Kidney epithelial cell (primary cell): Measurements from ENCODE around the gene IQSEC1. TPM values are rescaled to one million over a fixed set of nuclear protein-coding genes. Genes with fewer than 3 reads are reported as not detected.

Experiments
- DNase-seq: peaks from one replicate; pipeline ENCODE4 v3.0.0-alpha.2; 2010; ENCODE audit warnings: low read depth
- H3K27me3 ChIP-seq: 2 replicates; pipeline ENCODE4 v1.6.0; 2011; ENCODE audit warnings: low read length; ENCODE audit not compliant: control insufficient read depth, insufficient read depth
- H3K36me3 ChIP-seq: 2 replicates; pipeline ENCODE4 v1.5.1; 2011; ENCODE audit warnings: low read length; ENCODE audit not compliant: control insufficient read depth, insufficient read depth
- H3K4me3 ChIP-seq: 2 replicates; pipeline ENCODE4 v1.5.1; 2011; ENCODE audit warnings: low read depth, mild to moderate bottlenecking, control low read depth, low read length
- CTCF ChIP-seq: IDR thresholded peaks from 2 replicates; pipeline ENCODE4 v1.5.1; 2011; ENCODE audit warnings: mild to moderate bottlenecking, moderate library complexity, low read length, control low read depth, inconsistent platforms; ENCODE audit not compliant: insufficient read depth, poor library complexity, severe bottlenecking
- total RNA-seq: library from RNA; depleted of rRNA; stranded (reverse); fragments of >200 nt; gene quantifications from 2 replicates; pipeline ENCODE4 v1.2.3, GENCODE V29; 2015

Gene IQSEC1
- total RNA-seq, 1 donor from 2014 or later = 14.9 TPM

DNA sequence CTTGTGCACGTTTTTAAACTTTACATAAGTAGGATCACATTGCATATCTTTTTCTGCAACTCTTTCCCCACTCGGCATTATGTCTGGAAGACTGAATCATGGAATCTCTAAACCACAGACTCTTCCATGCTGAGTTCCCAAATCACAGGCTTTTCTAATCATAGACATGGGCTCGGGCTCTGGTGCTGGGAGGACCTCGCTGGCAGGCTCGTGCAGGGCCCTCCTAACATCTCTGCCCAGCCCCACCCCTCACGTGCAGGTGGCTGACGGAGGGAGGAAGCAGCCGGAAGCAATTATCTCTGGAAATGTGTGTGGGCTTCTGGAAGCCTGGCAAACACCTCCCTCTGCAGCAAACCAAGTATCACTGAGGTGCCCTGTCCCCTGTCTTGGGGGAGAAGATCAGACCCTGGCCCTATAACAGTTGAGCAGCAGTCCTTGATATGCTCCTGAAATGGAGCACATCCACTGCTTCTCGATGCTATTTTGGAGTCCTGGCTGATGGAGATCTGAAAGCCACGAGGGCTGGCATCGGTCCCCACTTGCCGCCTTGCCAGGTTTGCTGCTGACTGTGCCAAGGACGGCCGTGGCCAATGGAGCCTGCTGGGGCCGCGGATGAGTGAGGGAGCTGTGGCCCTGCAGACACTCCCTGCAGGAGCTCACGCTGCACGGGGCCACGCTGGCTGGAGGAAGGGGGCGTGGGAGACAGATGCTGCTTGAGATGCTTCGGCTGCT lies 4.4 kb upstream of the IQSEC1 start:
- TF ChIP-seq CTCF = no peak
- H3K27me3 ChIP-seq = peaks cover 65% of the 10 kb centered on the region
- no peak overlapping the region for H3K4me3 ChIP-seq
- H3K36me3 ChIP-seq = no peaks in the 10 kb centered on the region
- DNase-seq = no peak

GRCh38 chr3:13075986-13076654 lies 2.9 kb upstream of the IQSEC1 start:
- no peak for TF ChIP-seq CTCF
- Histone ChIP-seq H3K27me3 (peaks cover 70% of the 10 kb centered on the region), H3K4me3 (no peak overlapping the region), H3K36me3 (no peaks in the 10 kb centered on the region)
- no peak for DNase-seq

DNA sequence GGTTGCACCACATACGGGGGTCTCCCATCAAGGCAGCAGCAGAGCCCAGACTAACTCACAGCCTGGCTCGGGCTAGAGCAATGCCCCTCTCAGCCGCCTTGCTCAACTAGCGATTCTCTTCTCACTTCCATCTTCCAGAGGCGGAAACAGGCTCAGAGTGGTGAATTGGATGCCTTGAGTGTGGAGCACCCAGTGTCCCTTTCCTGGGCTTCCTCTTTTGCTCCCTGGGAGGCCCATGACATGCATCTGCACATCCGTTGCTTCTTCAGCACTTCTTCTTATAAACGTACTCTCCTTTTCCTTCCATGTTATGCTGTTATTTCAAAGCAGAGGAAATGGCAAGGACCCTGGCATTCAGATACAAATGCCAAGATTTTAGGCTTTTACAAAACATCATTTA lies 2.1 kb upstream of the IQSEC1 start:
- no peak for TF ChIP-seq CTCF
- H3K27me3 ChIP-seq = peaks cover 70% of the 10 kb centered on the region

DNA sequence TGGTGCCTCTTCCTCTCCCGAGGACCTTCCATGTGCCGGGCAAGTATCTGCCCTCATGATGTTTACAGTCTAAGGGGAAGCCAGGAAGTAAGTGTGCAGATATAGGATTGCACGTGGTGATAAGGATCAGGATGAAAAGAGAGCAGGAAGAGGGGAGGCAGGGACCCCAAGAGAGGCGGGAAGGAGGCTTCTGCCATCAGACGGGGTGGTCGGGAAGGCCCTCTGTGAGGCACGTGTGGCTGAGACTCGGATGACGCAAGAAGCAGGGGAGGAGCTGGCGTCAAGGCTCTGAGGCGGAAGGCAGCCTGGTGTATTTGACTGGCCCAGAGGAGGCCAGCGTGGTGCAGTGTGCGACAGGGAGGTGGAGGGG lies 762 bp upstream of the IQSEC1 start:
- TF ChIP-seq CTCF = no peak
- no peak overlapping the region for H3K4me3 ChIP-seq
- DNase-seq = no peak
- H3K27me3 ChIP-seq = peaks cover 66% of the 10 kb centered on the region
- H3K36me3 ChIP-seq = no peaks in the 10 kb centered on the region

More for the DNA sequence above, 2.1 kb upstream of the IQSEC1 start:
- no peaks in the 10 kb centered on the region for H3K36me3 ChIP-seq
- no peak overlapping the region for H3K4me3 ChIP-seq
- no peak for DNase-seq

DNA sequence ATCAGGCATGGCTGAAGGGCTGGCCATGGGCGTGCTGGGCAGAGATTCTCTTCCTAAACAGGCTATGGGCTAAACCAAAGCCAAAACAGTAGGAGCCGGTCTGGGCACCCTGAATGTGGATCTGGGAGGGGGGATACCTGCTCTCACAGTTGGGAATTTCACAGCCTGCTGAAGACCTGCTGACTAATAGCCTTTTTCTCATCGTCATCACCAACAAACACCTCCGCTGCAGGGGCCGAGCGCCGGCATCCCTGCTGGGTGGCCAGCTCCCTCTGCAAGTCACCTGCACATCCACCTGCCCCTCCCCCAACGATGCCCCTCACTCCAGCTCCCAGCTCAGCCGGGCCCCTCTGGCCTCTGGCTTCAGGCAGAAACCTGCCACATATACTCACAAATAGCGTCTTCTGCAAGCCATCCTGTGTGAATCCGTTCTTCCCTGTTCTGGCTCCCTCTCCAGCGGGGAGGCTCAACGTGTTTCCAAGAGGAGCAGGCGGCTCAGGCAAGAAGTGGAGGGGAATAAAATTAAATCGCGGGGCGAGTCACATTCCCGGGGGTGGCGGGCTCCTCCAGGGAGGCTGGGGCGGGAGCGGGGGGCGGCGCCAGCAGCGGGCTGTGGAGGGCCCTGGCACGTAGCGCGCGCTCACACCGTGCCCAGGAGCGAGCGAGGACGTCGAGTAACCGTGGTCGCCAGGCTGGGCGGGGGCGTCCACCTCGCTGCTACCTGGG lies 466 bp downstream of the IQSEC1 start:
- Histone ChIP-seq H3K4me3 (no peak overlapping the region), H3K36me3 (no peaks in the 10 kb centered on the region), H3K27me3 (peaks cover 55% of the 10 kb centered on the region)
- no peak for TF ChIP-seq CTCF
- no peak for DNase-seq
